Natural killer cell (primary cell): ENCODE data around the gene MRPL53. TPM values are rescaled to one million over a fixed set of nuclear protein-coding genes. Genes with fewer than 3 reads are reported as not detected.

Experiments
- ATAC-seq, 3 donors: fragments of 150-1000 bp in 2 of 3; fragments of 200-7000 bp in 1 of 3; cut with Tn5 transposase; 1 replicate in 1 of 3; 2 replicates in 2 of 3; pipeline ENCODE4 v1.10.0; 2021; ENCODE audit warnings: mild to moderate bottlenecking in 2 of 3, moderate library complexity in 2 of 3
- DNase-seq, 2 donors: peaks; one replicate each; pipeline versions ENCODE4 v3.0.0 to v3.0.0-alpha.2; 2013 to 2021; ENCODE audit warnings: mixed read lengths in 1 of 2
- H3K27ac ChIP-seq: one replicate; pipeline ENCODE4 v1.5.1; 2013; ENCODE audit warnings: mild to moderate bottlenecking, low read length
- H3K27me3 ChIP-seq: one replicate; pipeline ENCODE4 v1.6.1; 2013; ENCODE audit warnings: low read length; ENCODE audit not compliant: control insufficient read depth, insufficient read depth
- H3K36me3 ChIP-seq: one replicate; pipeline ENCODE4 v1.6.1; 2013; ENCODE audit warnings: low read length; ENCODE audit not compliant: control insufficient read depth, insufficient read depth
- H3K4me1 ChIP-seq: one replicate; pipeline ENCODE4 v1.6.1; 2013; ENCODE audit warnings: low read length; ENCODE audit not compliant: control insufficient read depth, insufficient read depth
- H3K4me3 ChIP-seq: one replicate; pipeline ENCODE4 v1.5.1; 2013; ENCODE audit warnings: low read length
- H3K9me3 ChIP-seq: one replicate; pipeline ENCODE4 v1.6.1; 2013; ENCODE audit warnings: low read length; ENCODE audit not compliant: control insufficient read depth, insufficient read depth
- H3K27ac Mint-ChIP-seq, 2 donors: one replicate each; pipeline ENCODE4 v1.8.0; 2022; ENCODE audit warnings: mild to moderate bottlenecking in 2 of 2, mixed read lengths in 2 of 2, moderate library complexity in 1 of 2
- H3K27me3 Mint-ChIP-seq, 2 donors: one replicate each; pipeline ENCODE4 v1.8.0; 2022; ENCODE audit warnings: low read depth in 2 of 2, mixed read lengths in 2 of 2
- H3K36me3 Mint-ChIP-seq: one replicate; pipeline ENCODE4 v1.8.0; 2022; ENCODE audit warnings: mixed read lengths
- H3K4me1 Mint-ChIP-seq, 2 donors: one replicate each; pipeline ENCODE4 v1.8.0; 2022; ENCODE audit warnings: mixed read lengths in 2 of 2
- H3K4me3 Mint-ChIP-seq: one replicate; pipeline ENCODE4 v1.8.0; 2022; ENCODE audit warnings: mild to moderate bottlenecking, moderate library complexity, mixed read lengths
- H3K9me3 Mint-ChIP-seq, 2 donors: one replicate each; pipeline ENCODE4 v1.8.0; 2022; ENCODE audit warnings: mixed read lengths in 2 of 2
- WGBS: methylation state at CpG from one replicate; pipeline ENCODE4 v1.1.7; 2013; ENCODE audit warnings: missing lambda C conversion rate; ENCODE audit not compliant: insufficient coverage; 5-methylcytosine and 5-hydroxymethylcytosine counted together
- intact Hi-C: fragments of 100-400 bp; cut with micrococcal nuclease; formaldehyde crosslinking; loops from one replicate; pipeline ENCODE4 v1.14.2; 2022
- total RNA-seq, 4 donors: library from RNA; stranded (reverse); fragments of 120-200 nt in 1 of 4; gene quantifications; one replicate each; pipeline versions ENCODE4 v1.2.3 to v1.2.4, GENCODE V29; 2013 to 2022
- TF ChIP-seq, protein P1 (sequence below): fragments of 200-600 bp; IDR thresholded peaks from one replicate; pipeline ENCODE4 v1.8.0; 2022; ENCODE audit warnings: antibody characterized with exemption

The MRPL53 gene
- total RNA-seq, 3 donors from 2014 or later (not counting 1 experiment from before 2014, with no cell fraction given), result 42.4 to 49.7 (median 42.4) TPM

DNA sequence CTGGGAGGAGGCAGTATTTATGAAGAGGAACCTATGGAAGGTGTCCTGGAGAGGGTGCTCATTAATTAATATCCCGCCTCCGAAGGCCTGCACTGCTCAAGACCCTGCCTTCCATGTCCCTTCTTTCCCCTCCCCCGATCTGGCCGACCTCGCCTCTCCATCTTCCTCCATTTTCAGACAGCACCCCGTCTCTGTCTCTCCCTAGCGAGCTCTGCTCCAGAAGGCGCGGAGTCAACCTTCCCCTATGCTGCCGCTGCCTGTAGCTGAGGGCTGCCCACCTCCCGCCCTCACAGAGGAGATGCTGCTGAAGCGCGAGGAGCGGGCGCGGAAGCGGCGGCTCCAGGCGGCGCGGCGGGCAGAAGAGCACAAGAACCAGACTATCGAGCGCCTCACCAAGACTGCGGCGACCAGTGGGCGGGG, 15.3 kb downstream of the MRPL53 start:
- H3K27me3 Mint-ChIP-seq, result no peaks in the 10 kb centered on the region
- H3K27ac ChIP-seq, result peak overlapping the region; percentile 99
- H3K36me3 ChIP-seq, result peaks cover 3% of the 10 kb centered on the region
- TF ChIP-seq, protein P1, sequence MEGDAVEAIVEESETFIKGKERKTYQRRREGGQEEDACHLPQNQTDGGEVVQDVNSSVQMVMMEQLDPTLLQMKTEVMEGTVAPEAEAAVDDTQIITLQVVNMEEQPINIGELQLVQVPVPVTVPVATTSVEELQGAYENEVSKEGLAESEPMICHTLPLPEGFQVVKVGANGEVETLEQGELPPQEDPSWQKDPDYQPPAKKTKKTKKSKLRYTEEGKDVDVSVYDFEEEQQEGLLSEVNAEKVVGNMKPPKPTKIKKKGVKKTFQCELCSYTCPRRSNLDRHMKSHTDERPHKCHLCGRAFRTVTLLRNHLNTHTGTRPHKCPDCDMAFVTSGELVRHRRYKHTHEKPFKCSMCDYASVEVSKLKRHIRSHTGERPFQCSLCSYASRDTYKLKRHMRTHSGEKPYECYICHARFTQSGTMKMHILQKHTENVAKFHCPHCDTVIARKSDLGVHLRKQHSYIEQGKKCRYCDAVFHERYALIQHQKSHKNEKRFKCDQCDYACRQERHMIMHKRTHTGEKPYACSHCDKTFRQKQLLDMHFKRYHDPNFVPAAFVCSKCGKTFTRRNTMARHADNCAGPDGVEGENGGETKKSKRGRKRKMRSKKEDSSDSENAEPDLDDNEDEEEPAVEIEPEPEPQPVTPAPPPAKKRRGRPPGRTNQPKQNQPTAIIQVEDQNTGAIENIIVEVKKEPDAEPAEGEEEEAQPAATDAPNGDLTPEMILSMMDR, result no peak
- DNase-seq (no peak), ATAC-seq (no peak)
- peaks cover 49% of the 10 kb centered on the region for H3K4me1 ChIP-seq
- peak overlapping the region; percentile 98 to 99 for H3K27ac Mint-ChIP-seq
- H3K4me3 ChIP-seq, result peak overlapping the region; percentile 89
- intact Hi-C loops, result loop anchor here (5.0 to 10.0 kb wide), 2 partner anchors 720 to 1222 kb away; partner anchors contain the start of genes CCT7, PRADC1 and TPRKB
- peak overlapping the region; percentile 98 for H3K4me3 Mint-ChIP-seq
- WGBS, result under 1% methylated on average over 27 of the region's 27 CpGs
- H3K9me3 ChIP-seq, result no peaks in the 10 kb centered on the region
- H3K4me1 Mint-ChIP-seq, result peaks cover 68 to 85% of the 10 kb centered on the region in 2 donors
- H3K27me3 ChIP-seq, result no peaks in the 10 kb centered on the region
- no peaks in the 10 kb centered on the region for H3K9me3 Mint-ChIP-seq
- no peaks in the 10 kb centered on the region for H3K36me3 Mint-ChIP-seq

DNA sequence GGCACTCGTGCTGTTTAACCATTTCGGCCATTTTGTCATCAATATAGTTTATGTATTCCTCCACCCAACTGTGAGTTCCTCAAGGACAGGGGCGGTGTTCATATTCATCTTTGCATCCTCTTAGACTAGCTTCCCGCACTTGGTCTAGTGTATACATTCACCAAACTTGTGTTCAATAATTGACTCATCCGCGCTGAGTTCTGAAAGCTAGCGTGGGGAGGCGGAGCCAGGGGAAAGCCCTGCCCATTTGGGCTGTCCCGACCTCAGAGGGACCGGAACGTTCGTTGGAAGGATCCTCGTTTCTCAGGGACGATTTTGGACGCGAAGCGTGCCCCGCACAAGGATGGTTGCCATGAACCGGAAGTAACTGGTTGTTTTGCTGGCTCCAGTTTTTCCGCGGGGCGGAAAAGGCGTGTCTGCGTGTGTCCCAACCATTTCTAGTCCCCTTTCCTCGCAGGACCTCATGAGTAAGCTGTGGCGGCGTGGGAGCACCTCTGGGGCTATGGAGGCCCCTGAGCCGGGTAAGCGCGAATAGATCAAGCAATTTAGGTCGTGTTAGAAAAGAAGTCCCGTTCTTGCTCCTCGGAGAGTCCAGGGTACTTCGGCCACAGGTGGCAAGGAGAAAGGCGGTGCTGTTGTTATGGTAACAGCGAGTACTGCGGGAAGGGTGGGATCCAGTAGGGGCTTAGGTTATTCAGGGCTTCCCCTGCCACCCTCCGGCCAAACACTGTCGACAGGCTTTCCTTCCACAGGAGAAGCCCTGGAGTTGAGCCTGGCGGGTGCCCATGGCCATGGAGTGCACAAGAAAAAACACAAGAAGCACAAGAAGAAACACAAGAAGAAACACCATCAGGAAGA, 17.6 kb downstream of the MRPL53 start, which contains the start of gene INO80B:
Gene INO80B, plus strand, starts transcription at position 434 of the 858 bp plus-strand sequence. Its CDS starts 30 bp downstream, at position 464.
- Mint-ChIP-seq H3K27me3 (no peaks in the 10 kb centered on the region), H3K27ac (peak within 1 kb of the TSS; percentile 98 to 99), H3K36me3 (no peaks in the 10 kb centered on the region), H3K4me3 (peak within 1 kb of the TSS; percentile 98), H3K9me3 (no peaks in the 10 kb centered on the region), H3K4me1 (peaks cover 69 to 71% of the 10 kb centered on the region in 2 donors)
- peak within 1 kb of the TSS; percentile 53 for H3K4me3 ChIP-seq
- no peaks in the 10 kb centered on the region for H3K27me3 ChIP-seq
- H3K27ac ChIP-seq, result peak within 1 kb of the TSS; percentile 42
- H3K36me3 ChIP-seq, result no peaks in the 10 kb centered on the region
- TF ChIP-seq, protein P1, result no peak
- under 1% methylated on average over 40 of the region's 40 CpGs for WGBS
- DNase-seq (peak; percentile 97 to 100), ATAC-seq (peak; percentile 47 to 70 (median 56))
- no peaks in the 10 kb centered on the region for H3K9me3 ChIP-seq
- intact Hi-C loops, result loop anchor here (1.0 to 10.0 kb wide), 6 partner anchors 10 to 1220 kb away; partner anchors contain the start of genes AUP1, CCT7, HTRA2 and MOGS
- H3K4me1 ChIP-seq, result peaks cover 58% of the 10 kb centered on the region

DNA sequence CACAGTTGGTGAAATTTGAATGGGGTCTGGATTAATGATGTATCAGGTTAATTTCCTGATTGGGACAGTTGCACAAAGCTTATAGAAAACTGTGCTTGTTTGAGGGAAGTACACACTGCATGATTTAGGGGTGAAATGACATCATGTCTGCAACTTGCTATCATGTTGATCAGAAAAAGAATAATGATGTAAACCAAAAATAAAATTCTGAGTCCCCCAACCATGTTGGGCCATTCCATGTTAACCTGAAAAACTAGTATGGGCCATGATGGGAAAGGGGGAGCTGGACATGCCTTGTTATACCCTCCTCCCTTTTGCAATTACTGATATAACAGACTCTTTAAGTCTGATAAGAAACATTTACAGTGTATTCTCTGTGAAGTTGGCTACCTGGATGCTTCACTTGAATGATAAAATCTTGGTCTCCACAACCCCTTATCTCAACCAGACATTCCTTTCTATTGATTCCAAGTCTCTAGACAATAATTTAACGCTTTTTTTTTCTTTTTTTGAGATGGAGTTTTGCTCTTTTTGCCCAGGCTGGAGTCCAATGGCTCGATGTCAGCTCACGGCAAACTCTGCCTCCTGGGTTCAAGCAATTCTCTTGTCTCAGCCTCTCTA, 21.8 kb downstream of the MRPL53 start:
- H3K9me3 Mint-ChIP-seq, result no peaks in the 10 kb centered on the region
- intact Hi-C loops, result loop anchor here (5.0 to 10.0 kb wide), 2 partner anchors 58 to 1216 kb away; partner anchors contain the start of genes CCT7 and PRADC1

More for the DNA sequence above, 21.8 kb downstream of the MRPL53 start:
- no peaks in the 10 kb centered on the region for H3K36me3 ChIP-seq
- H3K36me3 Mint-ChIP-seq, result no peaks in the 10 kb centered on the region
- TF ChIP-seq, protein P1, result no peak
- H3K27me3 ChIP-seq, result no peaks in the 10 kb centered on the region
- H3K27me3 Mint-ChIP-seq, result no peaks in the 10 kb centered on the region
- H3K4me3 Mint-ChIP-seq, result no peak overlapping the region
- WGBS, result 92% methylated on average over 3 of the region's 3 CpGs
- ATAC-seq (no peak), DNase-seq (no peak)
- H3K4me1 ChIP-seq, result peaks cover 29% of the 10 kb centered on the region
- no peak overlapping the region for H3K27ac ChIP-seq
- no peak overlapping the region for H3K4me3 ChIP-seq
- peak overlapping the region in 1 of 2 donors; percentile 99 for H3K27ac Mint-ChIP-seq
- H3K9me3 ChIP-seq, result no peaks in the 10 kb centered on the region
- peaks cover 30% of the 10 kb centered on the region in 2 donors for H3K4me1 Mint-ChIP-seq
